Testis (tissue), 2 donors: ENCODE results near the gene CRIP1.

Experiments used
- CTCF ChIP-seq, 3 experiments: fragments of 450-650 bp in 2 of 3; fragments of 200-600 bp in 1 of 3; sonication (generic) in 1 of 3; IDR thresholded peaks; one replicate each; pipeline ENCODE4 v1.5.1; 2016 to 2019; ENCODE audit warnings: antibody characterized with exemption in 3 of 3, mild to moderate bottlenecking in 2 of 3, moderate library complexity in 1 of 3
- POLR2A ChIP-seq: fragments of 450-650 bp; IDR thresholded peaks from one replicate; pipeline ENCODE4 v1.6.1; 2017; ENCODE audit warnings: antibody characterized with exemption, mild to moderate bottlenecking, moderate library complexity

- TF ChIP-seq CTCF (IDR thresholded peaks at IDR 0.05), result no peak
- TF ChIP-seq POLR2A, result no peak
Observed at GRCh38 chr14:105447651-105448640, 38.7 kb upstream of the CRIP1 start.
